GM21825 (cell line): Measurements from ENCODE around the gene ZNF761.
"Not testable (repeated sequence)": the region's sequence is repeated elsewhere in the genome, so short reads cannot be mapped to it uniquely, and the experiment has no call there.

ENCODE experiments used
- ATAC-seq: cut with Tn5 transposase; IDR thresholded peaks from one replicate; pipeline ENCODE4 v1.9.1; 2021; ENCODE audit warnings: mild to moderate bottlenecking, moderate library complexity; ENCODE audit not compliant: unreplicated experiment

ZNF761 gene

GRCh38 chr19:53455828-53456227 is 24.0 kb downstream of the ZNF761 start:
- ATAC-seq = no peak

DNA sequence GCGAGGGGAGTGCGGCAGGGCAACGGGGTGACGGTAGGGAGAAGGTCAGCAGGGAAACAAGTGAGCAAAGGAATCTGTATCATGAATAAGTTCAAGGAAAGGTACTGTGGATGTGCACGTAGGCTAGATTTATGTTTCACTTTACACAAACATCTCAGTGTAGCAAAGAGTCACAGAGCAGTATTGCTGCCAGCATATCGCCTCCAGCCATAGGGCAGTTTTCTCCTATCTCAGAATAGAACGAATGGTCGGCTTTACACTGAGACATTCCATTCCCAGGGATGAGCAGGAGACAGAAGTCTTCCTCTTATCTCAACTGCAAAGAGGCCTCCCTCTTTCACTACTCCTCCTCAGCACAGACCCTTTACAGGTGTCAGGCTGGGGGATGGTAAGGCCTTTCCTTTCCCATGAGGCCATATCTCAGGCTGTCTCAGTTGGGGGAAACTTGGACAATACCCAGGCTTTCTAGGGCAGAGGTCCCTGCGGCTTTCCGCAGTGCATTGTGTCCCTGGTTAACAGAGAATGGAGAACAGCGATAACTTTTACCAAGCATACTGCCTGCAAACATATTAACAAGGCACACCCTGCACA is 28.4 kb downstream of the ZNF761 start:
- not testable (repeated sequence) for ATAC-seq

- ATAC-seq = no peak
Observed at GRCh38 chr19:53461866-53462265, 30.1 kb downstream of the ZNF761 start.

GRCh38 chr19:53462861-53463260 is 31.1 kb downstream of the ZNF761 start:
- ATAC-seq = no peak

GRCh38 chr19:53463263-53463662 is 31.5 kb downstream of the ZNF761 start:
- no peak for ATAC-seq

GRCh38 chr19:53466726-53467484 is 35.1 kb downstream of the ZNF761 start:
- peak; percentile 10 for ATAC-seq

DNA sequence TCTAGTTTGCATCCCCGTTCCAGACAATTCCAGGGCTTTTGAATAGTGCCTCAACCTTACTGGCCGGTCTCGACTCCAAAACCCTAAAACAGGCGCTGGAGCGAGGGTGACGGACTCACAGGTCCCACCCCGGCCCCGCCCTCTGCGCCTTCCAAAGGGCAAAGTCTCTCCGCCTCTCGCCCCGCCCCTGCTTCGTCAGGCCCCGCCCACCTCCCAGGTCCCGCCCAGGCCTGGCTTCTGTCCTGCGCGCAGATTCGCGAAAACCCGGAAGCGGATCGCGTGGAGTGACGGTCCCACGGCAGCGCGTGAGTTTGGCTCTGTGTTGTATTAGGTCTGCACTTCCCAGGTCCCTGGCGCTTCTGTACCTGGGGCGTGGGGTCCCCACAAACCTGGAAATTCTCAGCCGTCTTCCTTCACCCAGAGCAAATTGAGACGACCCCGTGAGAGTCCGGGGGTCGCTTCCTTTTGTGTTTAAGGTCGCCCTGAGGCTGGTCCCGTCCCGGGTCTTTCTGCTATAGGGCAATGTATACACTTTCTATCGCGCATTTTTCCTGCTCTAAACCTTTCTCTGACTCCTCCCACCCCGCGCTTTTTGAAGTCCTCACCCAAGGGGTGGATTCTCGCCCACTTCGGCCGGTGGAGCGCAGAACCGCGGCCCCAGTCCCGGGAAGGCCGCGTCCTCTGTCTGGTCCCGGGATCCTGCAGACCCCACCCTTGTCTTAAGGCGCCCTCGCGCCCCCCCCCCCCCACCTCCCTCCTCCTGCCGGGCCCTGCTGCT is 35.9 kb downstream of the ZNF761 start, which contains the start of gene ZNF813:
Gene ZNF813 (plus strand): TSS at position 249 of the 778 bp plus-strand sequence. CDS start 16,090 bp downstream, outside the sequence.
- peak; percentile 94 for ATAC-seq

DNA sequence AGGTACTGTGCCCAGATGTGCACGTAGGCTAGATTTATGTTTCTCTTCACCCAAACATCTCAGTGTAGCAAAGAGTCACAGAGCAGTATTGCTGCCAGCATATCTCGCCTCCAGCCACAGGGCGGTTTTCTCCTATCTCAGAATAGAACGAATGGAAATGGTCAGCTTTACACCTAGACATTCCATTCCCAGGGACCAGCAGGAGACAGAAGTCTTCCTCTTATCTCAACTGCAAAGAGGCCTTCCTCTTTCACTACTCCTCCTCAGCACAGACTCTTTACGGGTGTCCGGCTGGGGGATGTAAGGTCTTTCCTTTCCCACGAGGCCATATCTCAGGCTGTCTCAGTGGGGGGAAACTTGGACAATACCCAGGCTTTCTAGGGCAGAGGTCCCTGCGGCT is 36.8 kb downstream of the ZNF761 start:
- not testable (repeated sequence) for ATAC-seq

- no peak for ATAC-seq
Observed at GRCh38 chr19:53471916-53472315, 40.1 kb downstream of the ZNF761 start.

- not testable (repeated sequence) for ATAC-seq
Observed at GRCh38 chr19:53474832-53475231, 43.0 kb downstream of the ZNF761 start.

- not testable (repeated sequence) for ATAC-seq
Observed at GRCh38 chr19:53475470-53475869, 43.7 kb downstream of the ZNF761 start.

GRCh38 chr19:53483751-53484150 is 52.0 kb downstream of the ZNF761 start:
- not testable (repeated sequence) for ATAC-seq

GRCh38 chr19:53485046-53486004 is 53.5 kb downstream of the ZNF761 start:
- no peak for ATAC-seq

- no peak for ATAC-seq
Observed at GRCh38 chr19:53492153-53492552, 60.4 kb downstream of the ZNF761 start.

- not testable (repeated sequence) for ATAC-seq
Observed at GRCh38 chr19:53497311-53498023, 65.7 kb downstream of the ZNF761 start.

DNA sequence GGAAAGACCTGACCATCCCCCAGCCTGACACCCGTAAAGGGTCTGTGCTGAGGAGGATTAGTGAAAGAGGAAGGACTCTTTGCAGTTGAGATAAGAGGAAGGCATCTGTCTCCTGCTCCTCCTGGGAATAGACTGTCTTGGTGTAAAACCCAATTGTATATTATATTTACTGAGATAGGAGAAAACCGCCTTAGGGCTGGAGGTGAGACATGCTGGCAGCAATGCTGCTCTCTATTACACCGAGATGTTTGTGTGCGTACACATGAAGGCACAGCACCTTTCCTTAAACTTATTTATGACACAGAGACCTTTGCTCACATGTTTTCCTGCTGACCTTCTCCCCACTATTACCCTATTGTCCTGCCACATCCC is 66.2 kb downstream of the ZNF761 start:
- ATAC-seq = not testable (repeated sequence)

DNA sequence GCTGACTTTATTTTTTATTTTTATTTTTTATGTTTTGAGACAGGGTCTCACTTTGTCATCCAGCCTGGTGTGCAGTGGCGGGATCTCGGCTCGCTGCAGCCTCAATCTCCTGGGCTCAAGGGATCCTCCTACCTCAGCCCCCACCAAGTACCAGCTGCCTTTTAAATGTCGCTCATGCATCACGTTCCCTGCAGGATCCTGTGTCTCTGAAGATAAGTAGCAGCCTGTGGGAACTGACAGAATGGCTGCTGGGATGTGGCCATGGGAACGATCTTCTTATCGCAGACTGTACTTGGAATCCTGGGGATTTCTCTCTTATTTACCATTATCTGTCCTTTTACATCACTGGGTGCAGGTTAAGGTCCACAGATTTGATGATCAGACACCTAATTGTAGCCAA is 71.4 kb downstream of the ZNF761 start:
- ATAC-seq = not testable (repeated sequence)

- not testable (repeated sequence) for ATAC-seq
Observed at GRCh38 chr19:53503671-53504364, 72.0 kb downstream of the ZNF761 start.

DNA sequence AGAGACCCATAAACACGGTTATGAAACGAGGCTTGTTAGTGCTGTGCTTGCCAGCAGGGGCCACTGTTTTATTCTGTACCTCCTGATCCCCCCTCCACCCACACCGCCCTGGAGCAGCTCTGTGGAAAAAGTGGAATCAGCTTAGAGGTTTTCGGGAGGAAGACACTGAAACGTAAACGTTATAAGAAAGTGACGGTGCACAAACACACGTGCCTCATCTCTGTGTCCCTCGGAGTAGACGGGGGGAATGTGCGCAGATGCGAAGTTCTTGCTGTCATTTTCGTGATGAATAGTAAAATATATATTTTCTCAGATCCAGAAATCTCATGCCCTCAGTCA is 72.5 kb downstream of the ZNF761 start:
- ATAC-seq = not testable (repeated sequence)
